Gastrocnemius medialis (tissue), 4 donors: ENCODE measurements around the gene C4BPB.

Source experiments
- POLR2A ChIP-seq, 2 donors: fragments of 450-650 bp; IDR thresholded peaks; one replicate each; pipeline ENCODE4 v1.6.1; 2017; ENCODE audit warnings: antibody characterized with exemption in 2 of 2, mild to moderate bottlenecking in 2 of 2, moderate library complexity in 2 of 2
- TF ChIP-seq, protein P1 (sequence below), 5 experiments: fragments of 450-650 bp in 3 of 5; fragments of 200-600 bp in 2 of 5; sonication (generic) in 2 of 5; IDR thresholded peaks in 4 of 5; conservative IDR thresholded peaks in 1 of 5; 1 replicate in 4 of 5; 2 replicates in 1 of 5; pipeline ENCODE4 v1.5.1; 2016 to 2019; ENCODE audit warnings: antibody characterized with exemption in 5 of 5, mild to moderate bottlenecking in 3 of 5, moderate library complexity in 3 of 5

DNA sequence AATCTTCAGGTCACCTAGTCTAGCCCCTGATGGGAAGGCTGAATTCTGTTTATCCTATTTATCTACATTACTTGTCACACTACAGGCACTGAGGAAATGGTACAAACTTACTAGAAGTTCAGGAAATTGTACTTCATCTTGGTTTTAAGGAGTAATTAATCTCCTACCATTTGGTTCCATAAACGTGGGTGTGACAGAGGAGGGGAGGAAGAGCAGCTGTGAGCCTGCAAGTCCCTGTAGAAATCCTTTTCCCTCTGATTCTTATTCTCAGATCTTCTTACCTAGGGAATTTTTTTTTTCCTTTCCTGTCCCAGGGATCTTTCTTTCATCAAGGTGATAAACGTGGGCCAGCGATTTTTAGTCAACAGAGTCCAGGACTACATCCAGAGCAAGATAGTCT is 21.5 kb upstream of the C4BPB start:
- no peak for TF ChIP-seq POLR2A (IDR thresholded peaks at IDR 0.05)
- TF ChIP-seq, protein P1, sequence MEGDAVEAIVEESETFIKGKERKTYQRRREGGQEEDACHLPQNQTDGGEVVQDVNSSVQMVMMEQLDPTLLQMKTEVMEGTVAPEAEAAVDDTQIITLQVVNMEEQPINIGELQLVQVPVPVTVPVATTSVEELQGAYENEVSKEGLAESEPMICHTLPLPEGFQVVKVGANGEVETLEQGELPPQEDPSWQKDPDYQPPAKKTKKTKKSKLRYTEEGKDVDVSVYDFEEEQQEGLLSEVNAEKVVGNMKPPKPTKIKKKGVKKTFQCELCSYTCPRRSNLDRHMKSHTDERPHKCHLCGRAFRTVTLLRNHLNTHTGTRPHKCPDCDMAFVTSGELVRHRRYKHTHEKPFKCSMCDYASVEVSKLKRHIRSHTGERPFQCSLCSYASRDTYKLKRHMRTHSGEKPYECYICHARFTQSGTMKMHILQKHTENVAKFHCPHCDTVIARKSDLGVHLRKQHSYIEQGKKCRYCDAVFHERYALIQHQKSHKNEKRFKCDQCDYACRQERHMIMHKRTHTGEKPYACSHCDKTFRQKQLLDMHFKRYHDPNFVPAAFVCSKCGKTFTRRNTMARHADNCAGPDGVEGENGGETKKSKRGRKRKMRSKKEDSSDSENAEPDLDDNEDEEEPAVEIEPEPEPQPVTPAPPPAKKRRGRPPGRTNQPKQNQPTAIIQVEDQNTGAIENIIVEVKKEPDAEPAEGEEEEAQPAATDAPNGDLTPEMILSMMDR (IDR thresholded peaks at IDR 0.05 in 4 of 5, conservative IDR thresholded peaks at IDR 0.05 in 1 of 5) = no peak
